PC-3 (cell line): Measurements from ENCODE around the gene SMIM32. TPM values are rescaled to one million over a fixed set of nuclear protein-coding genes. Genes with fewer than 3 reads are reported as not detected.

Experiments
- total RNA-seq: library from RNA; depleted of rRNA; stranded (reverse); fragments of >200 nt; gene quantifications from 2 replicates; pipeline ENCODE4 v1.2.3, GENCODE V29; 2014; rRNA removed

Gene SMIM32
- total RNA-seq, 1 experiment from 2014 or later, result not detected

Other genes with a start within 250 kb of the SMIM32 start
- gene LECT2, start 238.2 kb downstream of the SMIM32 start, total RNA-seq, result not detected in 2 replicates
- 4.5 and 4.8 TPM in 2 replicates for gene TGFBI, start 164.2 kb downstream of the SMIM32 start, total RNA-seq
- gene SMAD5, start 60.3 kb downstream of the SMIM32 start, total RNA-seq, result 19.8 and 28.5 TPM in 2 replicates
- not detected in 2 replicates for gene TRPC7, start 172.4 kb upstream of the SMIM32 start, total RNA-seq